Central memory CD8-positive, alpha-beta T cell (primary cell): ENCODE measurements around the gene KCNIP1.

ENCODE experiments used
- ATAC-seq: fragments of 150-1000 bp; cut with Tn5 transposase; replicated peaks from 2 replicates; pipeline ENCODE4 v1.10.0; 2022; ENCODE audit warnings: mild to moderate bottlenecking, moderate FRiP score, moderate number of reproducible peaks; ENCODE audit not compliant: poor library complexity, severe bottlenecking; ENCODE audit errors: extremely low read depth
- DNase-seq, 2 donors: peaks; one replicate each; pipeline ENCODE4 v3.0.0; 2021; ENCODE audit warnings: low spot score in 2 of 2
- H3K27ac Mint-ChIP-seq: one replicate; pipeline ENCODE4 v1.8.0; 2022; ENCODE audit warnings: low read depth, mild to moderate bottlenecking, moderate library complexity, mixed read lengths
- H3K27me3 Mint-ChIP-seq: one replicate; pipeline ENCODE4 v1.8.0; 2022; ENCODE audit warnings: mixed read lengths
- H3K36me3 Mint-ChIP-seq: one replicate; pipeline ENCODE4 v1.8.0; 2022; ENCODE audit warnings: mild to moderate bottlenecking, moderate library complexity, mixed read lengths; ENCODE audit not compliant: insufficient read depth
- H3K4me1 Mint-ChIP-seq: one replicate; pipeline ENCODE4 v1.8.0; 2022; ENCODE audit warnings: mixed read lengths
- H3K4me3 Mint-ChIP-seq: one replicate; pipeline ENCODE4 v1.8.0; 2022; ENCODE audit warnings: mild to moderate bottlenecking, moderate library complexity, mixed read lengths
- H3K9me3 Mint-ChIP-seq: one replicate; pipeline ENCODE4 v1.8.0; 2022; ENCODE audit warnings: mixed read lengths

The KCNIP1 gene

DNA sequence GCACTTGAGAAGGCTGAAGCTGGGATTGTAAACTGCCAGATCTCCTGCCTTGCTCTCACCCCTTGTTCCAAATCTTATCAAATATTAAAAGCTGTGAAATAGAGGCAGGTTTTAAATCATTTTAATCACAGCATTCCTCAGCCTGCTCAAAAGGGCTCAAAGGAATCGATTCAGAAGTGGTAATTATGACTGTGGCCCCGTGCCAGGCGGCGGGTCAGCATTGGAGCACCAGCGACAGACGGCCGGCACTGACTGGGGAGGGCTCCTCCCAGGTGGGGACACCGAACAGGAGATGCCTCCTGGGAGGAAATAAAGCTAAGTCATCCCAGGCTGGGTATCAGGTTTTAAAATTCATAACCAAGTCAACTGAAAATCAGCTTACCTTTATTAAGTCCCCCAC, 66.7 kb downstream of the KCNIP1 start:
- ATAC-seq (no peak), DNase-seq (no peak)
- Mint-ChIP-seq H3K4me3 (no peak overlapping the region), H3K9me3 (no peaks in the 10 kb centered on the region), H3K36me3 (no peaks in the 10 kb centered on the region), H3K4me1 (no peaks in the 10 kb centered on the region), H3K27ac (no peak overlapping the region), H3K27me3 (peaks cover 79% of the 10 kb centered on the region)

DNA sequence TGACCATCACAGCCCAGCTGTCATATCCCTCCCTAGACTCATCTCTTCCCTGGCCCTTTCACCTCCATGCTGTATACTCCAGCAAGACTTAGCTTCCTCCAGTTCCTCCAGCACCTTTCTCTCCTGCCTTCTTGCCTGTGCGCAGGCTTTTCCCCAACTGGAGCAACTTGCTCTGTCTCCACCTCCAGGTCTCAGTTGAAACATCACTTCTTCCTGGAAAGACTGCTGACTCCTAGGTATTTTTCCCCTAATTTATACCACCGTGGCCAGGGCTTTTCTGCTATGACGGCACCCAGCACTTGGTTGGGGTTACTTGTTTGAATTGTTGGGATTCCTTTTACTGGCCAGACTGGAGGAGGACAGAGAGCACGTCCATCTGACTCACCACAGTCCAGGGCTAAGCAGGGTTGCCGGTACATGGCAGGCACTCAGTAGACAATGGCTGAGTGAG, 67.5 kb downstream of the KCNIP1 start:
- DNase-seq (no peak), ATAC-seq (no peak)
- Mint-ChIP-seq H3K9me3 (no peaks in the 10 kb centered on the region), H3K27me3 (peaks cover 79% of the 10 kb centered on the region), H3K36me3 (no peaks in the 10 kb centered on the region), H3K4me1 (no peaks in the 10 kb centered on the region), H3K27ac (no peak overlapping the region), H3K4me3 (no peak overlapping the region)

DNA sequence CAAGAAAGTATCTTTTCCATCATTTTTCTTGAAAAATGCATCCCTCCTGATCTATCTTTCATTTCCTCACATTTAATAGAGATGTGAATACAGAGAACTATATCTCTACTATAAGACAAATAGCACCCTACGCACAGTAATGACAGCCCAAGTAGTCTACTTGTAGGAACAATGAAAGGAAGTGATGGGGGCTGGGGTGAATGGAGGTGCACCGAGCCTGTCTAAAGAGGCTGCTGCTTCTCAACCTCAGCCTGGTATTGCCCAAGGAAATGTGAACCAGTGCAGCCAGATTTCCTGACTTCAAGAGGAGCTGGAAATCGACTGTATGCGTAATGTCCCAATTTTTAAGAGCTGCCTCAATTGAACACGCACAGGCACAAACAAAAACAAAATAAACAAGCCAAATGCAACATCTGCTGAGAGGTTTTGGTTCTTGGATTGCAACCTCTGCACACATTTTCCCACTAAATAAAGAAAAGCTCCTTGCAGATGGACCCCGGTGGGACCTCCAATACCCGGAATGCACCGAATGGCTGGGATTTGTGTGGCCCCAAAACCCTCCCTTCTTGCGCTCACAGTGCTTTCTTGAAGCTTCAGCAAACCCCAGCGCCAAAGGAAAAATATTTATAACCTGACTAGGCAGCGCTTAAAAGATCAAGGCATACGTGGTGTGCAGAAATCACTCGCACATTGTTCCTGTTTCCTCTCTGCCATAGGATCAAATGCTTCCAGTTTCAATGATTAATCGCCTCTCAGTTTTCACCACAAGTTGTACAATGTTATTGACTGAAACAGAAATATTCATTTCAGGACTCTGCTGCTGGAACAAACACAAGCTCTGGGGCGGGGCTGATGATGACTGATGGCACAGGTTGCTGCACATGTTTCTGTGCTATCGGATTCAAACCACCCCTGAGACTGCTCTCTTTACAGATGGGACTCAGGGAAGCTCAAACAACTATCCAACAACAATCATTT, 68.3 kb downstream of the KCNIP1 start:
- Mint-ChIP-seq H3K27me3 (peaks cover 76% of the 10 kb centered on the region), H3K4me3 (no peak overlapping the region), H3K4me1 (no peaks in the 10 kb centered on the region), H3K36me3 (no peaks in the 10 kb centered on the region), H3K9me3 (no peaks in the 10 kb centered on the region), H3K27ac (no peak overlapping the region)
- ATAC-seq: no peak
- no peak for DNase-seq

DNA sequence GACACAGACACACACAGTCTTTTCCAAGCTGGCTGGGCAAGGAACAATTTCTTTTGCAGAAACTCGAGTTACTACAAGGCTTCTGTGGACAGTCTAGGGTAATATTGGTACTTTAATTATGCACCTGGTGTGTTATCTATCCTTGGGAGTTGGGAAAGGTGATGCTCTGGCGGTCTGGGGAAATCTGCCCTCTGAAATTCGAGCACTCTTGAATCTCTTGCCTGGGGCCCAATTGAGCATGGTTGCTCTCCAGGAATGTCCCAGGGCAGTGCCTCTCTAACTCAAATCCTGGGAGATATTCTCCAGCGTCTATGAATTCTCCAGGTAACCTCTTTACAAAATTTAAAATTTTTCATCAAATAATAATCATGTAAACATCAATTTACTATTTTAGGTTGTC, 69.3 kb downstream of the KCNIP1 start:
- ATAC-seq (no peak), DNase-seq (no peak)
- Mint-ChIP-seq H3K27ac (no peak overlapping the region), H3K4me3 (no peak overlapping the region), H3K36me3 (no peaks in the 10 kb centered on the region), H3K4me1 (no peaks in the 10 kb centered on the region), H3K27me3 (peaks cover 79% of the 10 kb centered on the region), H3K9me3 (no peaks in the 10 kb centered on the region)

DNA sequence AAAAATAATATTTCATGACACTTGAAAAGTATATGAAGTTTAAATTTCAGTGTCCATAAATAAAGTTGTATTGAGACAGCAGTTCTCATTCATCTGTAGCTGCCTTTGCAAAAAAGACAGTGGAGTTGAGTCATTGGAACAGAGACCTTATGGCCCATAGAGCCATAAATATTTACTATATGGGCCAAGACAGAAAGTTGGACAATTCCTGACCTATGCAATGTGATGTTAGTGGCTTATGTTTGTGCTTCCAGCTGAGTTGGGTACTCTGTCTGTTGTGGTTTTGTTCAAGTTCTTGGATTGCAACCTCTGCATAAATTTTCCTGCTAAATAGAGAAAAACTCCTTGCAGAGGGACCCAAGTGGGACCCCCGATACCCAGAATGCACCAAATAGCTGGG, 69.8 kb downstream of the KCNIP1 start:
- H3K27me3 Mint-ChIP-seq: peaks cover 84% of the 10 kb centered on the region
- H3K9me3 Mint-ChIP-seq: no peaks in the 10 kb centered on the region
- H3K27ac Mint-ChIP-seq: no peak overlapping the region
- no peak for DNase-seq
- H3K36me3 Mint-ChIP-seq: no peaks in the 10 kb centered on the region
- H3K4me1 Mint-ChIP-seq: no peaks in the 10 kb centered on the region
- H3K4me3 Mint-ChIP-seq: no peak overlapping the region
- ATAC-seq: no peak

DNA sequence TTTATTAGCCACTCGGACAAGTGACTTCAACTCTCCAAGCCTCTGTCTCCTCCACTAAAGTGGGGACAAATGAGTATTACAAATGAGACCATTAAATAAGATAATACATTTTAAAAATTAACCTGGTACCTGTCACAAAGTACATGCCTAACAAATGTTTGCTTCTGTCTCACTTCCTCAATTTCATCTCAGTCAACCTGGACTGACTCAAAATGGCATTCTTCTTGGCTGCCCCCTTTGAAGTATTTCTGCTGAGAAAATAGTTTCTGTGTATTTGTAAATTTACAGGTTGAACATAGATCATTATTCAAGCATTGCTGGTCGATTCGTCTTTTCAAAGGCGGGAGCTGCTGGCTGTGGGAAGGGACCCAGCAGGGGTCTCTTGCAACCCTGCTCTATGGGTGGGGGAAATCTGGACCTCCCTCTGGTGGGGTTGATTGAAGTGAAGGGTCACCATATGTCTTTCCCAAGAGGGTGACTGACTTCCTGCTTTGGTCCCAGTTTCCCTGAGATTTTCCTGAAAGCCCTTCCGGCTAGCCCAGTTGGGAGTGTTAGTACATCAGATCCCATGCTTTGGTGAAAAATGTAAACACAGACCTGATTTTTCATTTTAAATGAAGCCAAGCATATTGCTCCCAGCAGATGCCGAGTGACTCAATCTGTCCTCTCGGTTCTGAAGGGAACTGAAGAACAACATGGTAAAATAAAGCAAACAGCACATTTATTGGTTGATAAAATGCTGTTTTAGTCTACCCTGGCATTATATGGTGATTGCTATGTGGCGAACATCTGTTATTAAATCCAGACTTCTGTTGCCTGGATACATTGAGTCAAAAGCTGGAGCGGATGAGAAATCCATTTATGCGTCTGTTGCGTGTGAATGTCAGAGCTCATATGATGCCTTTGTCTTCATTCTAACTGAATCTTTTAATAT, 73.0 kb downstream of the KCNIP1 start:
- H3K9me3 Mint-ChIP-seq: no peaks in the 10 kb centered on the region
- H3K4me3 Mint-ChIP-seq: no peak overlapping the region
- peaks cover 59% of the 10 kb centered on the region for H3K27me3 Mint-ChIP-seq
- no peak overlapping the region for H3K27ac Mint-ChIP-seq
- no peaks in the 10 kb centered on the region for H3K36me3 Mint-ChIP-seq
- H3K4me1 Mint-ChIP-seq: no peaks in the 10 kb centered on the region
- ATAC-seq (no peak), DNase-seq (no peak)

DNA sequence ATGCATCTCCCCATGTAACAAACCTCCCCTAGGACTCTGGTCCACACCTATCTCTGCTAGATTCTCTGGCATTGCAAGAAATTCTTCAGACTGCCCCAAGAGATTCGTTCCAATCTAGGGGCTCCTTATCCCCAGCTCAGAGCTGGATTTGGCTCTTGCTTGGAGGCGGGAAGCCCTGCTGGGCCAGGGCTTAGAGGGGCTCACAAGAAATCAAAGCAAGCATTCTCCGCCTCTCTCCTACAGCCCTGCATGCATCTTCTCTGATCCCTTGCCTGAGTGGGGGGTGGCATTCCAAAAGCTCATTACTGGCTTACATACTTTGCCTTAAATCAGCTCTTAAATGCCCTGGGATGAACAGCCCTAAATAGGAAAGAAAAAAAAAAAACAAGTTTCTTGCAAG, 75.8 kb downstream of the KCNIP1 start:
- ATAC-seq: no peak
- peaks cover 54% of the 10 kb centered on the region for H3K27me3 Mint-ChIP-seq

DNA sequence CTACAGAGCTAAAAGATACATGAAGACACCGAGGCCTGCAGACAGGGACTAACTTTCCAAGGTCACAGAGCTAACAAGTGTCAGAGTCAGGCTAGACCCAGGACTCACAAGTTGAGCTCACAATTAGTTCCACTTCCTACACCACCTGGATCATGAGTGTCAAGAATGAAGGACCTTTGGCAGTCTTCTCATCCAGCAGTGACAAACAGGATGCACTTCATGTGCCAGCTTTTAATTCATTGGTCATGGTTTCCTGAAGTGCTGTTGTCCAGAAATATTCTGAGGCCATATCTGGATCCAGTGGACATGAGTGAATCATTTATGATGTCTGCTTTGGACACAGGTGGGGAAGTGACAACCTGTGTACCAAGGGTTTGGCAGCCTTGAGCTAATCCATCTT, 77.4 kb downstream of the KCNIP1 start:
- ATAC-seq: no peak
- Mint-ChIP-seq H3K4me3 (no peak overlapping the region), H3K9me3 (no peaks in the 10 kb centered on the region), H3K4me1 (no peaks in the 10 kb centered on the region), H3K27me3 (peaks cover 49% of the 10 kb centered on the region), H3K27ac (no peak overlapping the region), H3K36me3 (no peaks in the 10 kb centered on the region)
- no peak for DNase-seq

More for the DNA sequence above, 75.8 kb downstream of the KCNIP1 start:
- Mint-ChIP-seq H3K9me3 (no peaks in the 10 kb centered on the region), H3K27ac (no peak overlapping the region), H3K4me1 (no peaks in the 10 kb centered on the region), H3K36me3 (no peaks in the 10 kb centered on the region), H3K4me3 (no peak overlapping the region)
- no peak for DNase-seq

DNA sequence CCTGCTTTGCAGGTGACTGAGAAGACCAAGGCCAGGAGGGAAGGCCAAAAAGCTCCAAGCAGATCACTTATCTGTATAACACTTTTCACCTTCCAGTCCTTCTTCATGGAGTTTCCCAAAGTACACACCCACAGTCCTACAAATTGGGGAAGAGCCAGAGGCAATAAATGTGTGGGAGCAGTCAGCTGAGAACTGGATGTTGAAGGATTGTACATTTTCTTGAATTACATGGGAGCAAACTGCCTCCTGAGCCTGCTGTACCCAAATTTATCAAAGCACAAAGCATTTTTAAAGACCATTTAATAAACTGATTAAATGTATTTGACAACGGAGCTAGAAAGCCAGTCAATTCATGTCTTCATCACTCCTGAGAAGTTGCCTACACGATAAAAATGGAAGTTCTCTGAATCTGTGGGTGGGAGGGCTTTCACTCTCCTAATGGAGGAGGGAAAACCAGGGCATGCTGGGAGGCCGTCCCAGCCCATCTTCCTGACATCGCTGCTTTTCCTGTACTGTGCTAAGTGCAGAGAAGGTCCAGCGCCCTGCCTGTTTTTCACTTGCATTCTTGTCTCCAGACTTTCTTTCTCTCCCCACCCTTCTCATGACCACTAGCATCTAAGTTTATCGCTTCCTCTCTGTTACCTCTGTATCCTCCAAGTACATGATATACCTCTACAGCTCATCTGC, 79.0 kb downstream of the KCNIP1 start:
- Mint-ChIP-seq H3K36me3 (no peaks in the 10 kb centered on the region), H3K4me3 (no peak overlapping the region), H3K9me3 (no peaks in the 10 kb centered on the region), H3K27ac (no peak overlapping the region), H3K4me1 (no peaks in the 10 kb centered on the region), H3K27me3 (peaks cover 49% of the 10 kb centered on the region)
- DNase-seq (no peak), ATAC-seq (no peak)

DNA sequence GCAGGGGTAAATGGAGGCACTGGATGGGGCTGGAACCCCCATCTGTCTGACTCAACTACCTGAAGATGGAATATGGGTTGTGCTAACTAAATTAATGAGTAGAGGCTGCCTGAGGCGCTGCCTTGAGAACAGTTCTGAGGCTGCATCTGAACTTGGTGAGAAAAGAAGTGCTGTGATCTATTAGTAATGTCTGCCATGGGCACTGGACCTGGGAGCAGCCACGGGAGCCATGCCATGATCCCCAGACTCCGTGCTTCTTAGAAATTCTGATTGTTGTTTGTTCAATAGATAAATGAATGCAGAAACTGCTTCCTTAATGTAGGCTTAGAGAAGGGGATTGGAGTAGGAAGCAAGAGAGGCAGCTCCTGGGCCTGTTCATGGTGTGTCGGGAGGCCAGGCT, 80.2 kb downstream of the KCNIP1 start:
- Mint-ChIP-seq H3K4me3 (no peak overlapping the region), H3K36me3 (no peaks in the 10 kb centered on the region), H3K9me3 (no peaks in the 10 kb centered on the region), H3K4me1 (no peaks in the 10 kb centered on the region), H3K27ac (no peak overlapping the region), H3K27me3 (peaks cover 40% of the 10 kb centered on the region)
- ATAC-seq (no peak), DNase-seq (no peak)

DNA sequence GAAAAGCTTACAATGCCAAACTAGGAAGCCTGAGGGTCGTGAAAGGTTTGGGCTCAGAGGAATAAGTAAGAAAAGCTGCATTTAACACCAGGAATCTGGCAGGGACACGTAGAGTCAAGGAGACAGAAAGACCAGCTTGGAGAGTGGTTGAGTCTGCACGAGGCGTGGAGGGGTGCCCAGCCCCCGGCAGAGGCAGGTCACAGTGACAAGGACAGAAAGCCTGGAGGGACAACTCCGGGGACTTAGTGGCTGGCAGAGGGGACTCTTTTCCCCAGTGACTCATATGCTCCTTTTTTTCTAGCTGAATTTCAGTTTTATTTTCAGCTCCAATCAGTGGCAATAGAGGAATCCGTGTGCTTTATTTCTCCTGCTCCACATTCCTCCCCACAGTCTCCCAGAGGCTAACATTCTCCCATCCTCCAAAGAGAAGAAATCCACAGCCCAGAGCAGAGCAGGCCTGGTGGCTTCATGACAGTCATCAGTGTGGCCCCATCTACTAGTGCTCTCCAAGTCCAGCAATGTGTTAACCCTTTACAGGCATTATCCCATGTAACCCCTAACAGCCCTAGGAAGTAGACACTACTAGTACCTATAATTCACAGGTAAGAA, 80.7 kb downstream of the KCNIP1 start:
- Mint-ChIP-seq H3K27me3 (peaks cover 38% of the 10 kb centered on the region), H3K4me3 (no peak overlapping the region), H3K4me1 (no peaks in the 10 kb centered on the region), H3K9me3 (no peaks in the 10 kb centered on the region), H3K27ac (no peak overlapping the region), H3K36me3 (no peaks in the 10 kb centered on the region)
- ATAC-seq (no peak), DNase-seq (no peak)
